Stomach (tissue), 8 donors: Measurements from ENCODE around the gene ARHGEF18. TPM values are rescaled to one million over a fixed set of nuclear protein-coding genes. Genes with fewer than 3 reads are reported as not detected.

Experiments
- polyA plus RNA-seq, 3 donors: library from polyadenylated mRNA; stranded (reverse); fragments of 200-250 nt; gene quantifications; one replicate each; pipeline ENCODE4 v1.2.3, GENCODE V29; 2013
- total RNA-seq, 5 donors: library from RNA; depleted of rRNA; stranded (reverse); fragments of >200 nt; gene quantifications; one replicate each; pipeline versions ENCODE4 v1.1.0 to v1.2.3, GENCODE V29; 2014 to 2016
- donor health status: healthy with polysubstance abuse.
- donor health status: Bipolar disorder and iron deficiency.
- donor health status: healthy.

Gene ARHGEF18
- total and polyA plus RNA-seq, 8 donors = 12.6 to 56.2 (median 28.3) TPM

Other genes starting within 250 kb of the ARHGEF18 start
- 100 to 1,000 TPM in 2 of 5 donors, 10 to 100 TPM in 3; 50.4 to 513 (median 90.4) TPM for gene INSR, start 54.5 kb upstream of the ARHGEF18 start, total RNA-seq
- 1 to 10 TPM; 4.4 to 7.8 (median 6.1) TPM for gene INSR, start 54.5 kb upstream of the ARHGEF18 start, polyA plus RNA-seq
- 1 to 10 TPM in 2 of 5 donors, not detected in 3; 3.9 to 5.2 TPM for gene PEX11G, start 140.1 kb downstream of the ARHGEF18 start, total RNA-seq
- 1 to 10 TPM; 5.5 to 8.8 (median 5.8) TPM for gene PEX11G, start 140.1 kb downstream of the ARHGEF18 start, polyA plus RNA-seq
- gene ZNF358, start 167.2 kb downstream of the ARHGEF18 start, total RNA-seq = 100 to 1,000 TPM in 1 of 5 donors, 10 to 100 TPM in 3, 1 to 10 TPM in 1; 6.2 to 304 (median 84.0) TPM
- gene ZNF358, start 167.2 kb downstream of the ARHGEF18 start, polyA plus RNA-seq = 10 to 100 TPM; 68.0 to 75.8 (median 72.4) TPM
- 10 to 100 TPM in 3 of 5 donors, 1 to 10 TPM in 2; 5.1 to 56.6 (median 18.3) TPM for gene MCOLN1, start 173.7 kb downstream of the ARHGEF18 start, total RNA-seq
- 10 to 100 TPM; 13.3 to 25.5 (median 19.2) TPM for gene MCOLN1, start 173.7 kb downstream of the ARHGEF18 start, polyA plus RNA-seq
- 100 to 1,000 TPM in 2 of 5 donors, 10 to 100 TPM in 3; 15.2 to 357 (median 70.1) TPM for gene PNPLA6, start 186.8 kb downstream of the ARHGEF18 start, total RNA-seq
- gene PNPLA6, start 186.8 kb downstream of the ARHGEF18 start, polyA plus RNA-seq = 10 to 100 TPM; 31.3 to 38.4 (median 38.0) TPM
- gene CAMSAP3, start 246.9 kb downstream of the ARHGEF18 start, total RNA-seq = 100 to 1,000 TPM in 1 of 5 donors, 10 to 100 TPM in 3, 1 to 10 TPM in 1; 5.5 to 232 (median 43.8) TPM
- 10 to 100 TPM; 17.0 to 21.5 (median 21.1) TPM for gene CAMSAP3, start 246.9 kb downstream of the ARHGEF18 start, polyA plus RNA-seq